ENCODE results near the gene ZAP70.

DNA sequence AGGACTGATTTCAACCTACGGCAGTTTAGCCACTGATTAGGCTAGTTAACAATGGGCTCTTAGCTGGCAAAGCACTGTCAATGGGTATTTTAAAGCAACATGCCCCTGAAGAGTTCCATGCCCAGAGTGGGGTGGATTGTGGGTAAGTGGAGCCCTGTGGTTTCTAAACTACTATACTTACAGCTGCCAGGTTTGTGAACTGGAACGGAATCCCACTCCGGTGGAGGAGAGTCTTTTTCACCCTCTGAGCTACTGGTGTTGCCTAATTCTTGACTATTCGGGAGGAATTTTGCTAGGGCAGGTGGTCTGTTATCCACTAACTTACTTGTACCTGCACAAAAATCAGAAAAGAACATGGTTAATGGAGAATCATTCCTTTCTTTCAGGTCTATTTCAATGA lies 52.6 kb downstream of the ZAP70 start:
- TF ChIP-seq, protein P1, sequence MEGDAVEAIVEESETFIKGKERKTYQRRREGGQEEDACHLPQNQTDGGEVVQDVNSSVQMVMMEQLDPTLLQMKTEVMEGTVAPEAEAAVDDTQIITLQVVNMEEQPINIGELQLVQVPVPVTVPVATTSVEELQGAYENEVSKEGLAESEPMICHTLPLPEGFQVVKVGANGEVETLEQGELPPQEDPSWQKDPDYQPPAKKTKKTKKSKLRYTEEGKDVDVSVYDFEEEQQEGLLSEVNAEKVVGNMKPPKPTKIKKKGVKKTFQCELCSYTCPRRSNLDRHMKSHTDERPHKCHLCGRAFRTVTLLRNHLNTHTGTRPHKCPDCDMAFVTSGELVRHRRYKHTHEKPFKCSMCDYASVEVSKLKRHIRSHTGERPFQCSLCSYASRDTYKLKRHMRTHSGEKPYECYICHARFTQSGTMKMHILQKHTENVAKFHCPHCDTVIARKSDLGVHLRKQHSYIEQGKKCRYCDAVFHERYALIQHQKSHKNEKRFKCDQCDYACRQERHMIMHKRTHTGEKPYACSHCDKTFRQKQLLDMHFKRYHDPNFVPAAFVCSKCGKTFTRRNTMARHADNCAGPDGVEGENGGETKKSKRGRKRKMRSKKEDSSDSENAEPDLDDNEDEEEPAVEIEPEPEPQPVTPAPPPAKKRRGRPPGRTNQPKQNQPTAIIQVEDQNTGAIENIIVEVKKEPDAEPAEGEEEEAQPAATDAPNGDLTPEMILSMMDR (IDR thresholded peaks at IDR 0.05): no peak
- TF ChIP-seq POLR2A (IDR thresholded peaks at IDR 0.05): no peak

Measured in right lobe of liver (tissue), 4 donors.